NCI-H1048 (cell line): ENCODE data around the gene USP40.

Source experiments
- DNase-seq: peaks from one replicate; lab custom pipeline; 2025; lab: John Stamatoyannopoulos, UW

Gene USP40

DNA sequence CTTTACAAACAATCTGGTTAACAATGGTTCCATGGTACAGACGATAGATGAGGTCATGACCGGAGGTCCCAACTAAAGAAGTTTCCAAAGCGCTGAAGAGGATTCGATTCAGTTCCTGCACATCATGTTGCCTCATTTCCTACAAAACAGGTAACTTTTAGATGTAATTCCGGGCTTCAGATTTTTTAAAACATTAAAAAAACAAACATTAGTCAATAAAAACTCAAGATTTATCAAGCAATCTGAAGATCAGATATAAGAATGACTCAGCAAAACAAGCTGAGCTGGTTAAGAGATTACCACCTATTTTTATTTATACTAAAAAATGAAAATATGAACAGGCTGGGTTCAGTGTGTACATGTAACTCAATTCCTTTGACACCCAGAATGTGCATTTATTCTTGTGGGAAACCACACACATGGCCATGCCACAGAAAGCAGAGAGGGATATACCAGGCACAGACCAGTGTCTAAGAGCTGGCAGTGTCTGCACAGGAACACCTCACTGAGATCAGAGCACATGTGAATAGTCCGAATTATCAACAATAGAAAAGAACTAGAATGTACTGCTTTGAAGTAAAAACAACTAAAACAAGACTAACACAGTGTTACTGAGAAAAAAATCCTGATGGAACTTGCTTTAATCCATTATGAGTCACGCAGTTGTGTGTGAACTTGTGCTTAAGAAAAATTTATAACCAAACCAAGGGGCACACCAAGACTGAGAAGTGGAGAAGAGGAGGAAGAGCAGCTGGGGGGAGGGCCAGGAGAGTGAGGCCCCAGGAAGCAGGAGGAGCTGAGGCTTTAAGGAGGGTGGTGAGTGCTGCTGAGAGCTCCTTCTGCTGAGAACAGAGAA is 9.5 kb downstream of the USP40 start:
- no peak for DNase-seq

- no peak for DNase-seq
Observed at GRCh38 chr2:233553366-233553765, 13.2 kb downstream of the USP40 start.

GRCh38 chr2:233551491-233551890 is 15.1 kb downstream of the USP40 start:
- DNase-seq: no peak

DNA sequence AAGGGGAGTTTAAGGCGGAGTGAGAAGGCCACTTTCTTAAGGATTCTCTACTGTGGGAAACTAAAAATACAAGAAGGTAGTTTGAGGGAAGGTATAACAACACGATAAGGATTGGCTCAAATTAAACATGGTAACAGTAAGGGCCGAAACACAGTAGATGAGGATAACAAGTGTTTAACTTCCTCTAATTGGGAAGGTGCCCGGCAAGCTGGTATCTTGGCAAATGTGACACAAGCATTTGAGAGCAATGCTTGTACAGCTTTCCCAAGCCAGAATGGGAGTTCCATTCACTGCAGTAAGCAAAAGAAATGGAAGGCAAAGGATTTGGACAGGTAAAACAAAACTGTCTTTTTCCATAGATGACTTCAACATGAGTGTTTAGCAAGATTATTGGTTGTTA is 19.8 kb downstream of the USP40 start:
- no peak for DNase-seq

DNA sequence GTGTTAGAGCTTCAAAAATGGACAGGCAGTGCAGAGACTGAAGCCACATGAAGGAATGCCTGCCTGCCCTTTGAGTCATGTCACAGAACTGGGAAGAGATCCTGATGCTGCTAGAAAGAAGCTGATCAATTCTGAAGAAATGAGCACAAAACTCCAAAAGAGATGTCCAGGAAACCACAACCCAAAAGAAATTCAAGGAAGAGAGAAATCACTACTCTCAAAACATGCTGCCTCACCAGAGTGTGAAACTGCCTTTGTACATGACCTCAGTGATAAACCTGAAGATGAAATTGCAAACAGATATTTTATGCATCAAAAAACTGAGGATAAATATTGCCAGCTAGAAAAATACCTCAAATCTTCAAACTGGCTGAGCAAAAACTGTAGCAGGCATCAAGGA is 20.5 kb downstream of the USP40 start:
- DNase-seq: no peak

GRCh38 chr2:233544200-233544610 is 22.4 kb downstream of the USP40 start:
- DNase-seq: no peak

- no peak for DNase-seq
Observed at GRCh38 chr2:233542507-233542906, 24.1 kb downstream of the USP40 start.

GRCh38 chr2:233538741-233539140 is 27.8 kb downstream of the USP40 start:
- DNase-seq: no peak

DNA sequence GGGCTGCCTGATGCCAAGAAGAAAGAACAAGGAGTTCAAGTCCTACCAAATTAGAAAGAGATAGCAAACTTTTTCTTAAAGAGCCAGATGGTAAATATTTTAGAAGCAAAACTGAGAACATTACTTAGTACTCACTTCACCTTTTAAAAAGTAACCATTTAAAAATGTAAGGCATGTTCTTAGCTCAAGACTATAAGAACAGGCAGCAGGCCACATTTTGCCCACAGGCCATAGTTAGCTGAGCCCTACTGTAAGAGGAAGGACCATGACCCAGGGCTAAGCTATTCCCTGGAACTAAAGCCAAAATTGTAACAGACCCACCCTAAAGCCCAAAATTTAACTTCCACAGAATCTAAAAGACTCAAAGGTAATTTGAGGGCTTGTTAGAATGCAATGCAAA is 31.3 kb downstream of the USP40 start:
- DNase-seq: no peak

DNA sequence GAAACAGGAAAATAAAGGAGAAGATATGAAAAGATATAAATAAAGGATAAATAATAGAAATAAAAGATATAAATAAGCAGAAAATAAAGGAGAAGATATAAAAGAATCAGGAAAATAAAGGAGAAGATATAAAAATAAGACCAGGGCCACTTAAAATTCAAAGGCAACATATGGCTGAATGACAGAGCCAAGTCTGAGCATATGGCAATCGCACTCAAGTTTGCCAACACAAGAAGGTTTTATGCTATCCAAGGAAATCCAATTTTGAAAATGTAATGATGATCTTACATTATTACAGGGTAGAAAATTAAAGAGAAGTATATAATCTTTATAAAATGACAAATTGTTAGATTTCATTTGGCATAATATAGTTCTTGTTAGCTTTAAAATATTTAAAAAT is 33.6 kb downstream of the USP40 start:
- DNase-seq: no peak

DNA sequence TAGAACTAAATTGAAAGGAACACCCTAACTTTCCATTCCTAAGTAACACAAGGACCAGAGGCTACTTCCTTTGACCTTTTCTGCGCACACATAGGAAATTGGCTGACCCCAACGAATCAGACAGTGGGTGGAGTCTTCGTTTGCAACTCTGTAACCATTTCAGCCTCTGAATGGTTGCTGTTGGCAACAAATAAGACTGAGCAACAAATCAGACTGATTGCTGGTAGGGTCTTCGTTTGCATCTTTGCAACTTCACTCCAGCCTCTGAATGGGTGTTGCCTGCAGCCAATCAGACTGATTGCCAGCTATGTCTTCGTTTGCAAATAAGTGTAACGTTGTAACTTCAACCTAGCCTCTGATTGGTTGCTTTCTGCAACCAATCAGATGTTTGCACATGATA is 34.6 kb downstream of the USP40 start:
- no peak for DNase-seq

GRCh38 chr2:233530381-233530780 is 36.2 kb downstream of the USP40 start:
- DNase-seq: no peak

DNA sequence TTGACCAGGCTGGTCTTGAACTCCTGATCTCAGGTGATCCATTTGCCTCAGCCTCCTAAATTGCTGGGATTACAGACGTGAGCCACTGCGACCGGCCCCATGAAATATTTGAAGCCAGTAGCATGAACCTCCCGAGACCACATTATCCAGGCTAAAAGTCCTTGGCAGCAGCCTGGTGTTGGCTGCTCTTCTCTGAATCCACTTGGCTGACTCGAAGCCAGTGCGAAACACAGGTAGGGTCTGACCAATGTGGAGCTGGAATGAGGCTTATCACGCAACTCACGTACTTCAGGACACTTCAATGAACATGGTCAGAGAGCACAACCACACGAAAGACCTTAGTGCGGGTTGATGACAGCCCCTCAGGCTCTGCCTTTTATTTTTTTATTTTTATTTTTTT is 38.4 kb downstream of the USP40 start:
- no peak for DNase-seq

- DNase-seq: no peak
Observed at GRCh38 chr2:233525791-233526190, 40.8 kb downstream of the USP40 start.

GRCh38 chr2:233519787-233520611 is 46.6 kb downstream of the USP40 start:
- no peak for DNase-seq

DNA sequence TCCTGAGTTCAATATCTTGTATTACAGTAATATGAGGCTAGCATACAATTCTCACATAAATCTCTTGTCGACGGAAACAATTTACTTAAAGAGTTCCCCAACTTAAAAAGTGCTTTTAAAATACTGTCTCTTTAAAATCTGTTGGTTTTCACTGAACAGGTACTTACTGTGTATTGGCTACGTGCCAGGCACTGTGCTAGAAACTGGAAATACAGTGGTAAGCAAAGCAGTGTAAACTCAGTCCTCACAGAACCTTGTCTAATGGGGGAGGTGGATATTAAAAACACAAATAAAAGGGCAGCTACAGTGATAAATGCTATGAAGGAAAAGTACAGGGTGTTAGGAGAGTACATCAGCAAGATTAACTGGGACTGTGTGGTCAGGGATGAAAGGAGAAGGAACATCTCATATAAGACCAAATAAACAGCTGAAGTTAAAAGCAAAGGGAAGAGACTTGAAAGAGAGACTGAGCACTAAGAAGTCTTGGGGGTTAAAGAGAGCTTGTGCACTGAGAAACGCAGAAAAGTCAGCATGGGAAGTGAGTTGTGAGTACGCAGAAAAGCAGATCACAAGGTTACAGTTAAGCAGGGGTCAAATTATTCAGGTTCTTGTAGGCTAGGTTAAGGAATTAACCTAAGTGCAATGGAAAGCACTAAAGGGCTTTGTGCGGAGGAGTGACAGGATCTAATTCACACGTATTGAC is 52.5 kb downstream of the USP40 start:
- DNase-seq: no peak

GRCh38 chr2:233503947-233504637 is 62.5 kb downstream of the USP40 start:
- DNase-seq: no peak

GRCh38 chr2:233503481-233503880 is 63.1 kb downstream of the USP40 start:
- DNase-seq: no peak

- DNase-seq: no peak
Observed at GRCh38 chr2:233501198-233502076, 65.1 kb downstream of the USP40 start.

GRCh38 chr2:233499928-233500327 is 66.7 kb downstream of the USP40 start:
- no peak for DNase-seq

DNA sequence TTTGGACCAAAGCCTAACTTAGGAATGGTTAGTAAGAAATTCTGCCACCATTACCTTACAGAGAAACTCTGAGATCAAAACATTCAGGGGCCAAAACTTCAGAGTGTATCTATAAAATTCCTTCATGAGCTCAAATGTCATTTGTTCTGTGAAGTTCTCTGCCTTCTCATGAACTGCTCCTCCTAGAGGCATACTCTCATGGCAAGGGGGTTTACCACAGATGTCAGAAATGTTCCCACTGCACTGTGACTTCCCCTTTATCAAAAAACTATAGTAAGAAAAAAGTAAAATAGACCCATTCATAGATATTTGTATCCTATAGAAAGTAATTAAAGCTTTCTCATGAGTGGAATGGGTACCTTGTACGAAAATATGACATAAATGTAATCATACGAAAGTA is 68.5 kb downstream of the USP40 start:
- DNase-seq: no peak
